Epidermal melanocyte (primary cell): ENCODE results near the gene ATG101.
A peak's percentile ranks its signal among the peaks of the same experiment; 100 is the strongest.
"Not testable (repeated sequence)": the region's sequence is repeated elsewhere in the genome, so short reads cannot be mapped to it uniquely, and the experiment has no call there.

ENCODE experiments used
- DNase-seq: peaks from one replicate; pipeline ENCODE4 v3.0.0; 2011; ENCODE audit warnings: low spot score; ENCODE audit not compliant: insufficient read length

The ATG101 gene

DNA sequence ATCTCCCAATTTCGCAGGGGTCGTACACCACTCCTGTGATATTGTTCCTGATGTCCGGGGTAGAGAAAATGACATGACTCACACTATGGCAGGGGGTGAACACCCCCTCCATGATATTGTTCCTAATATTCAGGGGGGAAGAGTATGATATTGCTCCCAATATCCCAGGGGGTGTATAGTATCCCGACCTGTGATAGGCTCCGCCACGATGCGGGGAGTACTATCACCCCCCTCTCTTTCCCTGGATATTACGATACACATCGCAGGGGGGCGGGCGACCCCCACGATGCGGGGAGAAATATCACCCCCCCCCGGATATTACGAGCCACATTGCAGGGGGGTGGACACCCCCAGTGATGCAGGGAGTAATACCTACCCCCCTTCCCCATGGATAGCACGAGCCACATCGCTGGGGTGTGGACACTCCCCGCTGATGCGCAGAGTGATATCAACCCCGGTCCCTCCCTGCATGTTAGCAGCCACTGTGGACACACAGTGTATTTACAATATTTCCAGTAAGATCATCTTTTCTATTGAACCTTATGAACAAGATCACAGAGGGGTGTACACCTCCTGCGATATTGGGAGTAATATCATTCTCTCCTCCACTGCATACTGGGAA, 27.4 kb downstream of the ATG101 start:
- DNase-seq, result no peak

DNA sequence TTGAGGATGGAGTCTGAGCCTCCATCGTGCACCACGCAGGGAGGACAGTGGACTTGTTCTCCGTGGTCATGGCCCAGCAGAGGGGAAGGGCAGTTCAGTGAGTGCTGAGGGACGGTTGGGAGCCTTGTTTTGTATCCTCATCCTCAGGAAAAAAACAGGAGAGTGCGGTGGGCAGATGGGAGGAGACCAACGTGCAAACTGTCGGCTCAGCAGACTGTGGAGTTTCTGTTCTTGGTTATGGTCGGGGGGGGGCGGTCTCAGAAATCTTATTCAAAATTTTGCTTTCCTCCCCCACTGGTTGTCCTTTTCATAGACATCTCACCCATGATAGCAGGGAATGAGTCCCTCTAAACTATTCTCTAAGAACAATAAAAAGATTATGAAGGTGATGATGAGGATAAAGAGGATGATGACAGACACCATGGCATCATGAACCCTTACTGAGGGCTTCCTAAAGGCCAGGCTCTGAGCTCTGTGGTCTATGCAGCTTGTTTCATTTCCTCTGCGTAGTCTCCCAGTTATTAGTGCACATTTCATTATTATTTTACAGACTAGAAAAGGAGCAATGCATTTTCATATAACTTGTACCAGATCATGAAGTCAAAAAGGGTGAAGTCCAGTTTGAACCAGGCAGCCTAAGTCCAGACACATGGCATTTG, 34.8 kb downstream of the ATG101 start:
- DNase-seq, result not testable (repeated sequence)

DNA sequence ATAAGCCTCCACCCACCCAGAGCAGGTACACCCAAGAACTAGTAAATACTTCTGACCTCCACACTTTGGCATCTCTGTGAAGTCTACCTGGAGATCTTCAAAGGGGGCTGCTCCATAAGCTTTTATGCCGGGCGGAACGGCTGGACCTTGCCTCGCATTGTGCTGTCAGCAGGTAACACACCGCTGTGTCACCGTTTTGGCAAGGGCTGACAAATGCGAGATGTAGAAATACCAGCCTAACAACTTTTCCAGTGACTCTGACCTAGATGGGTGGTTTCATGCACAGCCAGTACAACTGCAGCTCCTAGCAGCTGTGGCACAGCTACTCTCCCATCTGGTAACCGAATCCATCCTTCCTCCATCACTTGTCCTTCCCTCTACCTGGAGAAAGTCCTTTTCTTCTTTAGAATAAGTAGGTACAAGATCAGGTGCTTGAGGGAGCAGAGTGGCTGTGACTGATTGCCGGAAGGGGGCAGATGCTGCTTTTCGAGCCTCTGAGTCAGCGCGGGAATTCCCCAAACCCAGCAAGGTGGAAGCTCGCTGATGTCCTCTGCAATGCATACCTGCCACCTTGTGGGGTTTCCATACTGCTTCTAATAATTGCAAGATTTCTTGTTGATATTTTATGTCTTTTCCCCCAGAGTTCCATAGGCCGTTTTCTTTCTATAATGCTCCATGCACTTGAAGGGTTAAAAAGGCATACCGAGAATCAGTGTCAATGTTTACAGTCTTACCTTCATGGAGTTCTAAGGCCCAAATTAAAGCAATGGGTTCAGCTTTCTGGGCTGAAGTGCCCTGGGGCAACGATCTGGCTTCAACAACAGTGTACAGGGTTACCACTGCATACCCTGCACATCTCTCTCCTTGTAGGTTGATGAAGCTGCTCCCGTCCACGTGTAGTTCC, 46.7 kb downstream of the ATG101 start:
- not testable (repeated sequence) for DNase-seq

DNA sequence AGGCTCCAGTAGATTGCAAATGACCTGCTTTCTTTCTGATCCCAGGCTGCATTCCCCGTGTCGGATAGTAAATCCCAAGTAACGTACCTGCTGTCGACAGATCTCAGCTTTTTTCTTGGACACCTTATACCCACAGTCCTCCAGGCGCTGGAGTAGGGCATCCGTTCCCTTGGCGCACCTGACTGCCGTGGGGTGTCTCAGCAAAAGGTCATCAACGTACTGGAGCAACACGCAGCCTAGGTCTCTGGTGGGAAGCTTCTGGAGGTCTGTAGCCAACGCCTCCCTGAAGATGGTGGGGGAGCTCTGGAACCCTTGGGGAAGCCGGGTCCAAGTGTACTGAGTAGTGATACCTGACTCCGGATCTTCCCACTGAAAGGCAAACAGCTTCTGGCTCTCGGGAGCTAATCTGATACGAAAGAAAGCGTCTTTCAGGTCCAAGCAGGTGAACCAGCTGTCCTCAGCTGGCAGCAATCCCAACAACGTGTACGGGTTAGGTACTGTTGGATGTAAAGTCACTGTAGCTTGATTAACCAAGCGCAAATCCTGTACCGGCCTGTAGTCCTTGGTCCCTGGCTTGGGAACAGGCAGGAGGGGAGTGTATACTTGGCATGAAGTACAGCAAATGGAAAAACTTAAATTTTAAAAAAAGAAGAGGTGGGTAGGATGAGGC, 48.2 kb downstream of the ATG101 start:
- DNase-seq, result not testable (repeated sequence)

DNA sequence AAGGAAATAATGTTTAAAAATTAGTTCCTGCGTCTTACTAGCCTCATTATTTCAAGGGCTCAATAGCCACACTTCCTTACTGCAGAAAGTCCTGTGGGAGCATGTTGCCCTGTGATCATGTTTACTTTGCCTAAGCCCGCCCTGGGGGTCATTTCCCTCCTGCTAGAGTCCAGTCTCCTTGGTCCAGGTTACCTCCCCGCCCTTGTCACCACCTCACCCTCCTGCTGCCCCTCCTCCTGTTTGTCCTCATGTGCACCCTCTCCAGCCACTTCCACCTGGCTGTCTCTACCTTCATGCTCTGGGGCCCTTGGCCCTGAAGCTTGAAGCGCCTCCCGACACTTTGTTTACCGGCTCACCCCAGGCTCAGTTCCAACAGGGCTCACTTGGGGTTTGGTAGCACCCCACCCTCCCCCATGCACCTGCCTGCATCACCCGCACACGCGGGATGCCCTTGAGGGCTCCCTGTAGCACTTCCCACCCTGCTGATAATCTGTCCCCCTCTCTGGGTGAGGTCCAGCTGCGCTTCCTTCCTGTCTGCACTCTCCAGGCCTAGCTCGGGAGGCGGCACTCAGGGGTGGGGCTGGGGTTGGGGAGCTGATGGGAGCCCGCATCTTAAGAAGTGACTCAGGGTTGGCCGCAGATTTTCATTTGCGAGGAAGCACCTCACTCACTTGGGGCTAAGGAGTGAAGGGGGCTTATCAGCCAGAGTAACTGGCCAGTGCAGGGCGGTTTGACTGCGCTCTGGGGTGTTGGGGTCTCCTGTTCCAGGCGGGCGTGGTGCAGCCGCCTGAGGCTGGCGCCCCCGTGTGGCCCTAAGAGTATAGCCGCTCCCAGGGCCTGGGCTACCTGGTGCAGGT, 49.8 kb downstream of the ATG101 start:
- no peak for DNase-seq

DNA sequence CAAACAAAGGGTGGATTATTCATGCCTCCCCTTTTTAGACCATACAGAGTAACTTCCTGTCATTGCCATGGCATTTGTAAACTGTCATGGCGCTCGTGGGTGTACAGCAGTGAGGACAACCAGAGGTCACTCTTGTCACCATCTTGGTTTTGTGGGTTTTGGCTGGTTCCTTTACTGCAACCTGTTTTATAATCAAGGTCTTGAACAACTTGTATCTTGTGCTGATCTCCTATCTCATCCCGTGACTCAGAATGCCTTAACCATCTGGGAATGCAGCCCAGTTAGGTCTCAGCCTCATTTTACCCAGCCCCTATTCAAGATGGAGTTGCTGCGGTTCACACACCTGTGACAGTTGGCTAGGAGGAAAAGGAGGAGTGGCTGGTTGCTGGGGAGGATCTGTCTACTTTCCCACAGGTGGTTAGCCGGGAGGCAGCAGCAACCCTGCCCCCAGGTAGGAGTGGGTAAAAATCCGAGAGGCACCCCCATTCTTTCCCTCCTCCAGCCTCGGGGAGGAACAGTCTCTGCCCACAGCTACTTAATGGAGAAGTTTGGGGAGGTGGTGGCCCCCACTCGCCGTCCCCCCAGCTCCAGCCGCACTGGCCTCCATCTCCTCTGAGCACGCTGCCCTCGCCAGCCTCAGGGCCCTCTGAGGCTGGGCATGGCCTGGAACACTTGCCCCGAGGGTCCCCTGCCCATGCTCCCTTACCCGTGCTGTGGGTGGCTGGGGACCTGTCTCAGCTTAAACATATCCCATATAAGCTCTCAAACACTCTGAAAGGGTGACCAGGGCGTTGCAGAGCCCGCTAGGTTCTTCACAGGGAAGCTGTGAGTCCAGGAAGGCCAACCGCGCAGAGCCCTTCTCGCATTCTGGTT, 51.4 kb downstream of the ATG101 start:
- DNase-seq, result no peak

DNA sequence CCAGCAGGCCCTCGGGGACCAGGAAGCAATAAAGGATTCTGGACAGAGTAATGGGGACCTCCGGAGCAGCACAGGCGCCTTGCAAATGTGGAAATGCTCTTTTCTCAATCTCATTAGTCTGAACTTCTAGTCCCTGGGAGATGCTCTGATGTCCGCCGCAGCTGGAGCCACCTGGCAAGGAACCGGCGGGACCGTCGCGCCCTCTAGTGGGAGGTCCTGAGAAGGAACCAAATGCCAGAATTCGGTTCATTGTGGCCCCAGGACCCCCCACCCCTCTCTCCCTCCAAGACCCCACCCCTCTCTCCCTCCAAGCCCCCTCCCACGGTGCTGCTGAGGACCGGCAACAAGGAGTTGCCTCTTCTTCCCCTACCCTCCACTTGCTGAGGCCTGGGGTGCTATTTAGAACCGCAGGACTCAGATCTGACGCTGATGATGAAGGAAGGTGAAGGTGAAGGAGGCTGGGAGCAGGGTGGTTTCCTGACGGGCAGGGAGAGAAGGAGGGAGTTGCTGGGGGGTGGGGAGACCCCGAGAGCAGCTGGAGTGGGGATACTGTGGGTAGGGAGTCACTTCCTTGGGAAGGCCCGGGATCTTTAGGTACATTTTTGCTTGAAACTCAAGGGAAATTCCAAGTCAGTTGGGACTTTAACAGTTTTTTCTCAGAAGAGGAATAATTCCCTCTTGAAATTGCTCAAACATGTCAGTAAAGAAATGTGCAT, 52.2 kb downstream of the ATG101 start:
- DNase-seq, result peak; percentile 53

DNA sequence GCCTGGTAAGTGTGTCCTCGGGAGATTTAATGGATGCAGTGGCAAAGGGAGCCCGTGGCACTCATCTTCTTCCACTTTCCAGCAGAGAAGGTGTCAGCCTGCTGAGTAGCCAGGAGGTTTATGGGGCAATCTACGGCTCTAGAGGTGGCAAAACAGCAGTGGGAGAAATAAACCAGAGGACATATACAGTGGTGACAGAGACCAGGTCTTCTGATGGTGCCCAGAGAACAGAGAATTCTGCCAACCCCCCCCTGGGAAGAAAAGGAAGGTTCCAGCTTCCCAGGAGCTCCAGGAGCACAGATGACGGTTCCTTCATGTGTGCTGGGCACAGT, 52.7 kb downstream of the ATG101 start:
- DNase-seq, result no peak

DNA sequence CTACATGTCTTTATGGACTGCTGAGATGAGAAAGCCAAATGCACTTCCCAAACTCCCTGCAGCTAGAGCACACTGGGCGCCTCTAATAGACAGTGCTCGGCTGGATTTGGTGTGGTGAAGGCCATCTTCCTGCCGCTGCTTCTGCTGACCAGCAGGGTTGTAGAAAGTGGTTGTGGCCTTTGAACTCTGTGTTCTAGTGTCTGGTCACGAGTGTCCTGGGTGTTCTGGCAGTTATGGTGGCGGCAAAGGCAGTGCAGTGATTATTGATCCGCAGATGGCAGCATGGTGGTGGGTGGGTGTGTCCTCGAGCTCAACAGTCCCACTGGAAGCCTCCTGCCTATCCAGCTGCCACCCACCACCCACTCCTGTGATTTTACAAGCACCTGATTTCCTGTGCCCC, 53.1 kb downstream of the ATG101 start:
- DNase-seq, result no peak

DNA sequence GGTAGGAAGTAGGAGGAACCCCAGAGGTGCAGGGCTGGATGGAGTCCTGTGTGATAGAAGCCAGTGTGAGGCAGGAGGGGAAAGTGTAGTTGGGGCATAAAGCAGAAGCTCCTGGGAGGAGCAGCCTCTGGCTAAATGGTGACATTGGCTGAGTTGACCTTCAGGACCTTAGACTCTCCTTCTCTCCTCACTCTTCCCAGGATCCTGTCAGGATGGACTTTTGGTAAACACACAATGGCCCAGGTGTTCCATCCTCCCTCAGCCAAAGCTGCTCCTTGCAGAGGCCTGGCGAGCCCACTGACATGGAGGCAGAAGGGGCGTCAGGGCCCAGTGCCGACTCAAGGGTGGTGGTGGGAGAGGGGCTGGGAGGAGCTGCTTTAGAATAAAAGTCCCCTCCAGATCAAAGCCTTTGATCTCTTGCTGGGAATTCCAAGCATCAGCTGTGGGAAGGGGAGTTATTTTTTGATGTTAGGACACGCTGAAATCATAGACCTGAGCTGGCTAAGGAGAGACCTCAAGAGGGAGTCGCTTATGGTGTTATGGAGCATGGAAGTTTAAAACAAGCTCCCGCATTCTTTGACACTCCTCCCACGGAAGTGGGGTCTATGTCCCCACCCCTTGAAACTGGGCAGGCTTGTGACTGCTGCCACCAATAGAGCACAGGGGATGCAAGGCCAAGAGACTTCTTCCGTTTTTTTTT, 53.9 kb downstream of the ATG101 start:
- DNase-seq, result no peak

DNA sequence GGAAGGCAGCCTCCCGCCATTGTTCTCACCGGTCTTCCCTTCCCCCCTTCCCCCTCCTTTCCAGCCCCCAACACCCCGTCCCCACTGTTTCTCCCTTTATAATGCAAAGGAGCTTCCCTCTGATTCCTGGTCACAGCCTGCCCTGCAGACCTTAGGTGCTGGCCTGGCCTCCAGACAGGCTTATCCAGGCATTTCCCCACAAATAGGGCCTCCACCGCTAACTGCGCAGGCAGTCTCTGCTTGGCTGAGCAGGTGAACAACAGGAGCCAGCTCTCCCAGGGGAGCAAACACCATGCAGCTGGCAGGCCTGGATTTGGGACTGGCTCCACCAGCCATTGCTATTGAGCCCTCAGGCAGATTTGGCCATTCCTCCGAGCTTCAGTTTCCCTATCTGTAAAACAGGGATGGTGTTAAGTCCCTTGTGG, 55.7 kb downstream of the ATG101 start:
- DNase-seq, result no peak

DNA sequence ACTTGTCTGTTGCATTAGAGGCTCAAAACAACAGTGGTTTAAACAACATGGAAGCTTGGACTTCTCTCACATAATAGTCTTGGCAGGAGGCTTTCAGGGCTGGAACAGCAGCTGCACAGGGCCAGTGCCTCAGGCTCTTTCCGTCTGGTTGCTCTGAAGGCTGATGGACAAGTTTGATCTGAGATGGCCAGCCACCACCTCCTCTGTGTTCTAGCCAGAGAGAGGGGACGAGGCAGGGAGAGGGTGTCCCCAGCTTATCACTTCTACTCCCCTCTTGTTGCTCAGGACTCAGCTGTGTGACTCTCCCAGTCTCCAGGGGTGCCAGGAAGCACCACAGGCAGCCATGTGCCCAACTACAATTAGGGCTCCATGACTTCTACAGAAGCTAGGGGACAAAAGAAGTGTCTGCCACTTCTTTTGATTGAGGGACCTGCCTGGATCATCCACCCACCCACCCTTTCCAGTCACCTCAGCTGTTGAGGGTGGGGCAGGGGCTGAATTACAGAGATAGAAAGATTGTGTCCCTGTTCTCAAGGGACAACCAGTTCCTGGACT, 56.3 kb downstream of the ATG101 start:
- no peak for DNase-seq
